Measurements from ENCODE around the gene NIM1K.

The NIM1K gene

DNA sequence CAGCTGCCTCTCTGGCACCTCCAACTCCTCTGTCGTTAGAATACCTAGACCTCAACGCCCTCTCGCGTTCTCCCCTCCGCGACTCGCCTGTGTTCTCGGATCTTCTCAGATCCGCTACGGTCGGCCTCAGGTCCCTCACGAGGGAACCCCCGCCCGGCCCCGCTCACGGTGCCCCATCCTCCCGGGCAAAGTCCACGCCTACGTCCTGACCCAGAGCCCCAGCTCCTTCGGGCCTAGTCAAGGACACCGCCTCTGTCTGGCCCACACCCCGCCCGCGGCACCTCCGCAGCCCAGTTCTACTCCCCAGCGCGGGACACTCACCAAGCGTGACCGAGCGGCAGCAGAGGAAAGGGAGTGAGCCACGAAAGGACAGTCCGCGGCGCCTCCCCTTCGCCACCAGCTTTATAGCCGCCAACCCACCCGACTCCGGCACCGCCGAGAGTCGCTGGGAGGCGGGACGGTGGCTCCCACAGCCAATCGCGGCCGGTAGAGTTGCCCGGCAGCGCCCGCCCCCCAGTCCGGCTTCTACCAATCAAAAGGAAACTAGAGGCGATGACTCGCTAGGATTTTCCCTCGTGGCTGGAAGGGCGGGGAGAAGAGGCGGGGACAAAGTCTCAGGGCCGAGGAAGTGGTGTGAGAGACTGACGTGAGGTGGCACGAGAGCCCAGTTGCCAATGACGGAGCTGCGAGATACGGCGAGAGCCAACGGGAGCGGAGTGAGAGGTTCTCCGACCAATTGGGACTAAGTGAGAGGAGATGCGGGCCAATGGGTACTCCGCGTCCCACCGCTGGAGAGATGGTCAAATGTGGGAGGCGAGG, 121.2 kb downstream of the NIM1K start, which contains the start of gene HMGCS1:
TSS of gene HMGCS1 (minus strand) at position 378 of the 819 bp plus-strand sequence. CDS start 14,447 bp downstream, outside the sequence.
- H3K27me3 ChIP-seq (replicated peaks), result no peaks in the 10 kb centered on the region
- peak within 1 kb of the TSS; percentile 87 for H3K27ac ChIP-seq
- TF ChIP-seq, protein P1, sequence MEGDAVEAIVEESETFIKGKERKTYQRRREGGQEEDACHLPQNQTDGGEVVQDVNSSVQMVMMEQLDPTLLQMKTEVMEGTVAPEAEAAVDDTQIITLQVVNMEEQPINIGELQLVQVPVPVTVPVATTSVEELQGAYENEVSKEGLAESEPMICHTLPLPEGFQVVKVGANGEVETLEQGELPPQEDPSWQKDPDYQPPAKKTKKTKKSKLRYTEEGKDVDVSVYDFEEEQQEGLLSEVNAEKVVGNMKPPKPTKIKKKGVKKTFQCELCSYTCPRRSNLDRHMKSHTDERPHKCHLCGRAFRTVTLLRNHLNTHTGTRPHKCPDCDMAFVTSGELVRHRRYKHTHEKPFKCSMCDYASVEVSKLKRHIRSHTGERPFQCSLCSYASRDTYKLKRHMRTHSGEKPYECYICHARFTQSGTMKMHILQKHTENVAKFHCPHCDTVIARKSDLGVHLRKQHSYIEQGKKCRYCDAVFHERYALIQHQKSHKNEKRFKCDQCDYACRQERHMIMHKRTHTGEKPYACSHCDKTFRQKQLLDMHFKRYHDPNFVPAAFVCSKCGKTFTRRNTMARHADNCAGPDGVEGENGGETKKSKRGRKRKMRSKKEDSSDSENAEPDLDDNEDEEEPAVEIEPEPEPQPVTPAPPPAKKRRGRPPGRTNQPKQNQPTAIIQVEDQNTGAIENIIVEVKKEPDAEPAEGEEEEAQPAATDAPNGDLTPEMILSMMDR (IDR thresholded peaks at IDR 0.05; ENCODE audit: low read depth, low read length, missing control alignments), result no peak
- H3K36me3 ChIP-seq (replicated peaks), result peaks cover 2% of the 10 kb centered on the region
- in situ Hi-C loops (cut with HindIII; ENCODE audit: low pct_ligation_motif_present, low sequenced_read_pairs), result no loop called here
- peak; percentile 100 for DNase-seq
- peak within 1 kb of the TSS; percentile 98 for H3K4me3 ChIP-seq (ENCODE audit: low read depth, low read length)

DNA sequence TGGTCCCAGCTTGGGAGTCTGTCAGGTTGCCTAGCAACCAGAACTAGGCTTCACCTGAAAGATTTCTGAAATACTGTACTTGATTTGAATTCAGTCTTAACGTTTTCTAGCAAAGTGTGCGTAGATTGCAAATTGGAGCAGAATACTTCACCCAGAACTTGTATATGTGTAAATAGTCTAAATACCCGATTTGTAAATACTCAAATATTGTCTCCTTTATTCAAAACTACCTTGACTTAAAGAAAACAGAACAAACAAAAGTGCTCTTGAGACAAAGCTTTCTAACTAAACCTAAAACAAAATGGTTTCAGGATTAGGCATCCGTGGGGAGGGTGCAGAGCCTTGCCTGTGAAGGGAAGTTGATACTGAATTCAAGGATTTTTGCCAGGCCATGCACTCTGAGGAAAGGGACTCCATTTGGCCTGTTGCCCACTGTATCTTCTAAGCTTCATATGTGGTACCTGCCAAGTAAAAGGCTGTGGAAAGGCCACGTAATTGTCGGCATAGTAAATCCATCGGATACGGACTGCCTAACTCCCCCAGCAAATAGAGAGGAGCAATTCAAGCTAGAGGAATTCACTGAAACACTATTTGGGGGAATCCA, 121.9 kb downstream of the NIM1K start:
- no peak for DNase-seq
- Histone ChIP-seq H3K4me3 (ENCODE audit: low read depth, low read length) (no peak overlapping the region), H3K27ac (peak overlapping the region; percentile 72), H3K36me3 (replicated peaks) (peaks cover 2% of the 10 kb centered on the region), H3K27me3 (replicated peaks) (no peaks in the 10 kb centered on the region)
- in situ Hi-C loops (cut with HindIII; ENCODE audit: low pct_ligation_motif_present, low sequenced_read_pairs), result no loop called here
- TF ChIP-seq, protein P1 (IDR thresholded peaks at IDR 0.05; ENCODE audit: low read depth, low read length, missing control alignments), result no peak

DNA sequence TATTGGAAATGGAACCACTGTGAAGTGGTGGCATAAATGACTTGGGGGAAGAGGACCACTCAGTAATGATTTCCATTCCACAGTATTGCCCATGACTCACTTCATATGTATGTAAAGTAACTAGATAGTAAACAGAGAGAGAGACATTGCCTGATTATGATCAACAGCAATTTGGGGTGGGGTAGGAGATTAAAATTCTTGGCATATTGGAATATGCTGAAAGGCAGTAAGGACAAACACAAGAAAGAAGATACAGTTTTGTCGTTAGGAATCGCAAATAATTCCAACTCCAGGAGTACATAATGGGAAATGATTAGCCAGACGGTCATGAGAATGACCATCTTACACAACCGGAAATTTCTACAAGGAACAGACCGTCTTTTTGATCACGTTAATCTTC, 122.7 kb downstream of the NIM1K start:
- Histone ChIP-seq H3K27ac (no peak overlapping the region), H3K27me3 (replicated peaks) (no peaks in the 10 kb centered on the region), H3K36me3 (replicated peaks) (peaks cover 2% of the 10 kb centered on the region), H3K4me3 (ENCODE audit: low read depth, low read length) (no peak overlapping the region)
- TF ChIP-seq, protein P1 (IDR thresholded peaks at IDR 0.05; ENCODE audit: low read depth, low read length, missing control alignments), result no peak
- in situ Hi-C loops (cut with HindIII; ENCODE audit: low pct_ligation_motif_present, low sequenced_read_pairs), result no loop called here
- no peak for DNase-seq

DNA sequence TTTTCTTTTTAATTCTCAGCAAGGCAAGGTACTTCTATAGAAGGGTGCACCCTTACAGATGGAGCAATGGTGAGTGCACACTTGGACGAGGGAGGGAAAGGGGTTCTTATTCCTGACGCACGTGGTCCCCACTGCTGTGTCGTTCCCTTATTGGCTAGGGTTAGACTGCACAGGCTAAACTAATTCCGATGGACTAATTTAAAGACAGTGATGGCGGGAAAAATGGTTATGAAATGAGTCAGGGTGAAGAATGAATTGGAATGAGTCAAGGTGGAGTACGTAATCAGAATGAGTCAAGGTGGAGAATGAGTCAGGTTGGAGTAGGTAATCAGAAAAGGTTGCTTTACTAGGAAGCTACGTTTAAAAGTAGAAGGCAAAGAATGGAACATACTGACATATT, 123.2 kb downstream of the NIM1K start:
- Histone ChIP-seq H3K27me3 (replicated peaks) (no peaks in the 10 kb centered on the region), H3K36me3 (replicated peaks) (peaks cover 2% of the 10 kb centered on the region), H3K4me3 (ENCODE audit: low read depth, low read length) (no peak overlapping the region), H3K27ac (no peak overlapping the region)
- TF ChIP-seq, protein P1 (IDR thresholded peaks at IDR 0.05; ENCODE audit: low read depth, low read length, missing control alignments), result no peak
- peak; percentile 9 for DNase-seq
- in situ Hi-C loops (cut with HindIII; ENCODE audit: low pct_ligation_motif_present, low sequenced_read_pairs), result no loop called here

DNA sequence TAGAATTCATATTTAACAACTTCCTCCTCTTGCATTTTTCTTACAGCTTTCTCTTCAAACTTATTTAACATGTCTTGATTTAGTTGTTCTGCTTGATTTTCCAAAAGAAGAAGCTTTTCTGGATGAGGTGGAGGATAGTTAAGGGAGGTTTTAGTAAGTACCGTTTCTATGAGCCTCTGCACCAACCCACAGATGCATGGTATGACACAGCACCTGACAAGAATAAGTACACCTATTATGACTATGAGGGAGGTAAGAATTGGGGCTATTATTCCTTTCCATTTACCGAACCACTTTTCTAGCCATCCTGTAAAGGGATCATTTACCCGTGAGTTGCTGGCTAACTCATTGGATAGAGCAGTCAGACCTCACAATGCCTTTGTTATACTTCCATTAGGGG, 123.7 kb downstream of the NIM1K start:
- peaks cover 2% of the 10 kb centered on the region for H3K36me3 ChIP-seq (replicated peaks)
- TF ChIP-seq, protein P1 (IDR thresholded peaks at IDR 0.05; ENCODE audit: low read depth, low read length, missing control alignments), result no peak
- H3K27ac ChIP-seq, result no peak overlapping the region
- DNase-seq, result no peak
- in situ Hi-C loops (cut with HindIII; ENCODE audit: low pct_ligation_motif_present, low sequenced_read_pairs), result no loop called here
- no peak overlapping the region for H3K4me3 ChIP-seq (ENCODE audit: low read depth, low read length)
- H3K27me3 ChIP-seq (replicated peaks), result no peaks in the 10 kb centered on the region
